HG02759 (cell line): Measurements from ENCODE around the gene TAF1.
"Not testable (repeated sequence)": the region's sequence is repeated elsewhere in the genome, so short reads cannot be mapped to it uniquely, and the experiment has no call there.

ENCODE experiments used
- ATAC-seq: cut with Tn5 transposase; IDR thresholded peaks from one replicate; pipeline ENCODE4 v1.9.1; 2021; ENCODE audit warnings: mild to moderate bottlenecking, moderate library complexity; ENCODE audit not compliant: unreplicated experiment

The TAF1 gene

GRCh38 chrX:71438750-71439149 lies 72.6 kb downstream of the TAF1 start:
- no peak for ATAC-seq

DNA sequence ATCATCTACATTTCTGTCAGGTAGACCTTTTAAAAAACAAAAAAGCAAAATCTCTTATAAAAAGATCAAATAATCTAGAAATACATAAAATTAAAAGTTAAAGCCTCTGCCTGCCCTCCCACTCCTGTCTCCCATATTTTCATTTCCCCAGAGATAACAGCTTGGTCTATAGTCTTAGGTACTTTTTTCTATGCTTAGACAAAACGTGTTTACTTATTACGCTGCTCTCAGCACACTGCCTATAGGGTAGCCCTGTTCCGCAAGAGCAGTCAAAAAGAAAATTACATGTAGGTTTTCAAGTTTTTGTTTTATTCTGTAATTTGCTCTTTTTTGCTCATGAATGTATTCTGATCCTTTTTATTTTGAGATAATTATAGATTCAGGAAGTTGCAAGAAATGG lies 73.3 kb downstream of the TAF1 start:
- ATAC-seq, result no peak

GRCh38 chrX:71439896-71440295 lies 73.7 kb downstream of the TAF1 start:
- ATAC-seq, result no peak

GRCh38 chrX:71440401-71440800 lies 74.2 kb downstream of the TAF1 start:
- no peak for ATAC-seq

DNA sequence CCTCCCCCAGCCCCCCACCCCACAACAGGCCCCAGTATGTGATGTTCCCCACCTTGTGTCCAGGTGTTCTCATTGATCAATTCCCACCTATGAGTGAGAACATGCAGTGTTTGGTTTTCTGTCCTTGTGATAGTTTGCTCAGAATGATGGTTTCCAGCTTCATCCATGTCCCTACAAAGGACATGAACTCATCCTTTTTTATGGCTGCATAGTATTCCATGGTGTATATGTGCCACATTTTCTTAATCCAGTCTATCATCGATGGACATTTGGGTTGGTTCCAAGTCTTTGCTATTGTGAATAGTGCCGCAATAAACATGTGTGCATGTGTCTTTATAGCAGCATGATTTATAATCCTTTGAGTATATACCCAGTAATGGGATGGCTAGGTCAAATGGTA lies 75.7 kb downstream of the TAF1 start:
- ATAC-seq, result not testable (repeated sequence)

- ATAC-seq, result no peak
Measured at GRCh38 chrX:71450433-71451106, 84.4 kb downstream of the TAF1 start.

DNA sequence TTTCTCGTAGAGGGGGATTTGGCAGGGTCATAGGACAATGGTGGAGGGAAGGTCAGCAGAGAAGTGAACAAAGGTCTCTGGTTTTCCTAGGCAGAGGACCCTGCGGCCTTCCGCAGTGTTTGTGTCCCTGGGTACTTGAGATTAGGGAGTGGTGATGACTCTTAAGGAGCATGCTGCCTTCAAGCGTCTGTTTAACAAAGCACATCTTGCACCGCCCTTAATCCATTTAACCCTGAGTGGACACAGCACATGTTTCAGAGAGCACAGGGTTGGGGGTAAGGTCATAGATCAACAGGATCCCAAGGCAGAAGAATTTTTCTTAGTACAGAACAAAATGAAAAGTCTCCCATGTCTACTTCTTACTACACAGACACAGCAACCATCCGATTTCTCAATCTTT lies 85.4 kb downstream of the TAF1 start:
- not testable (repeated sequence) for ATAC-seq

GRCh38 chrX:71453056-71453455 lies 86.9 kb downstream of the TAF1 start:
- no peak for ATAC-seq

DNA sequence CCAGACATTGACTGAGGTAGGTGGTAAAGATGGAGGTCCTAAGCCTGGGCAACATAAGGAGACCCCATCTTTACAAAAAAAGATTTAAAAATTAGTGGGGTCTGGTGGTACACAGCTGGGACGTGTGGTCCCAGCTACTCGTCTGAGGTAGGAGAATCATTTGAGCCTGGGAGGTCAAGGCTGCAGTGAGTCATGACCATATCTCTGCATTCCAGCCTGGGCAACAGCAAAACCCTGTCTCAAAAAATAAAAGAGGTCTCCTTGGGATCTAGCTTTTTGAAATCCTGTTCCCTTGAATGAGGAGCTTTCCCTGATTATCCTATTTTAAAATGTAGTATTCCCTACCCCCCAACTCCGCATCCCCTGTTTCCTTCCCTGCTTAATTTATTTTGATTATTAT lies 88.1 kb downstream of the TAF1 start:
- no peak for ATAC-seq

- ATAC-seq, result no peak
Measured at GRCh38 chrX:71458866-71459265, 92.7 kb downstream of the TAF1 start.

GRCh38 chrX:71464968-71465367 lies 98.8 kb downstream of the TAF1 start:
- no peak for ATAC-seq

DNA sequence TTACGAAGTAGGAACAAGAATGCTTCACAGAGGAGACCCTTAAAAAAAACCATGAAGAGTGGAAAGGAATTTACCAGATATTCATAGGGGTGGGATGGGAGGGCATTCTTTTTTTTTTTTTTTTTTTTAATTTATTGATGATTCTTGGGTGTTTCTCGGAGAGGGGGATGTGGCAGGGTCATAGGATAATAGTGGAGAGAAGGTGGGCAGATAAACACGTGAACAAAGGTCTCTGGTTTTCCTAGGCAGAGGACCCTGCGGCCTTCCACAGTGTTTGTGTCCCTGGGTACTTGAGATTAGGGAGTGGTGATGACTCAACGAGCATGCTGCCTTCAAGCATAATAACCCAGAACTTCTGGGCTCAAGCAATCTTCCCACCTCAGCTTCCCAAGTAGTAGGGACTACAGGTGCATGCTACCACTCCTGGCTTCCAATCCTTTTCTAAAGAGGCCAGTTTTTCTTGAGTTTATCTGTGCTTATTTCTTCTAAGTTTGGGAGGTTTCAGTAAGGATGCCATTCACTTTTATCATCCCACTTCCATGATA lies 100.9 kb downstream of the TAF1 start:
- ATAC-seq, result no peak

GRCh38 chrX:71475785-71476540 lies 109.8 kb downstream of the TAF1 start:
- ATAC-seq, result no peak

- no peak for ATAC-seq
Measured at GRCh38 chrX:71482228-71482958, 116.2 kb downstream of the TAF1 start.

DNA sequence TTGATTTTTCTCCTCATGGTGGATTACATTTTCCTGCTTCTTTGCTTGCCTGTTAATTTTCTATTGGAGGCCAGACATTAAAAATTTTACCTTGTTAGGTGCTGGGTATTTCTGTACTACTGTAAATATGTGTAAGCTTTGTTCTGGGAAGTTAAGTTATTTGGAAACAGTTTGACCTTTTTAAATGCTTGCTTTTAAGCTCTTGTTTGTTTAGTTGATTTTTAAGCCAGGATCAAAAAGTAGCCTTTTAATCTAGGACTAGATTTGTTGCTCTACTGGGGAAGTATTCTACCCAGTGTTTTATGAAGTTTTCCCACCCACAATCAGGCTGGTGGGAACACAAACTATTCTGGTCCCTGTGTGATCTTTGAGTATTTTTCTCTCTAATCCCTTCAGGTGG lies 121.7 kb downstream of the TAF1 start:
- ATAC-seq, result no peak

- no peak for ATAC-seq
Measured at GRCh38 chrX:71489540-71489939, 123.4 kb downstream of the TAF1 start.

- peak; percentile 50 for ATAC-seq
Measured at GRCh38 chrX:71492231-71493065, 126.3 kb downstream of the TAF1 start.

- no peak for ATAC-seq
Measured at GRCh38 chrX:71493111-71493613, 127.0 kb downstream of the TAF1 start.

GRCh38 chrX:71495979-71496378 lies 129.8 kb downstream of the TAF1 start:
- not testable (repeated sequence) for ATAC-seq

DNA sequence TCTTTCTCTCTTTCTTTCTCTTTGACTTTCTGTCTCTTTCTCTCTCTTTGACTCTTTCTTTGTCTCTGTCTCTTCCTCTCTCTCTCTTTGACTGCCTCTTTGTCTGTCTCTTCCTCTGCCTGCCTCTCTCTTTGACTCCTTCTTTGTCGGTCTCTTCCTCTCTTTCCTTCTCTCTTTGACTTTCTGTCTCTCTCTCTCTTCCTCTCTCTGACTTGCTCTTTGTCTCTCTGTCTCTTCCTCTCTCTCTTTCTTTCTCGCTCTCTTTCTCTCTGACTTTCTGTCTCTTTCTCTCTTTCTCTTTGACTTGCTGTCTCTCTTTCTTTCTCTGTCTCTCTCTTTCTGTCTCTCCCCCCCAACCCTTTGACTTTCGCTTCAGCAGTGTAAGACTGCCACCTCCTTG lies 130.3 kb downstream of the TAF1 start:
- no peak for ATAC-seq
